ENCODE results near the gene GSK3B. TPM values are rescaled to one million over a fixed set of nuclear protein-coding genes. Genes with fewer than 3 reads are reported as not detected.

GSK3B gene
- total and polyA plus RNA-seq, 10 of the 15 experiments (the other 5 are each of a cell fraction or from before 2014, with no cell fraction given): 8.5 to 49.8 (median 25.5) TPM

DNA sequence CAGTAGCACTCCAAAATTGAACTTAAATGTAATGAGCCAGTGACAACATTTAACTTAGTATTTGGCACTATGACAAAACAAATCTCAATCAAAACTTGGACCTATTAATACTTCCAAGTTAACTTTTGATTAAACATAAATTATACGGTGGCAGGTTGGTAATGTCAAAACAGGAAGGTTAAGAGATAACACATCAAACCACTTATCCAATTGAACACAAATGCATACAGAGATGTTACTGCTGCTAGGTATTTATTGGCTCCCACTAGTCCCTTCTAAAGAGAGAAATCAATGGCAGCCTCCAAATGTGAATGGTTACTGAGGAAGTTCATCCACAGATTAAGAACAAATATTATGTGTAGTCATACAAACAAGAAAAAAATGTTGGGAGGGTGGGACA, 1.8 kb downstream of the GSK3B start (continued):
- TF ChIP-seq, protein P1, sequence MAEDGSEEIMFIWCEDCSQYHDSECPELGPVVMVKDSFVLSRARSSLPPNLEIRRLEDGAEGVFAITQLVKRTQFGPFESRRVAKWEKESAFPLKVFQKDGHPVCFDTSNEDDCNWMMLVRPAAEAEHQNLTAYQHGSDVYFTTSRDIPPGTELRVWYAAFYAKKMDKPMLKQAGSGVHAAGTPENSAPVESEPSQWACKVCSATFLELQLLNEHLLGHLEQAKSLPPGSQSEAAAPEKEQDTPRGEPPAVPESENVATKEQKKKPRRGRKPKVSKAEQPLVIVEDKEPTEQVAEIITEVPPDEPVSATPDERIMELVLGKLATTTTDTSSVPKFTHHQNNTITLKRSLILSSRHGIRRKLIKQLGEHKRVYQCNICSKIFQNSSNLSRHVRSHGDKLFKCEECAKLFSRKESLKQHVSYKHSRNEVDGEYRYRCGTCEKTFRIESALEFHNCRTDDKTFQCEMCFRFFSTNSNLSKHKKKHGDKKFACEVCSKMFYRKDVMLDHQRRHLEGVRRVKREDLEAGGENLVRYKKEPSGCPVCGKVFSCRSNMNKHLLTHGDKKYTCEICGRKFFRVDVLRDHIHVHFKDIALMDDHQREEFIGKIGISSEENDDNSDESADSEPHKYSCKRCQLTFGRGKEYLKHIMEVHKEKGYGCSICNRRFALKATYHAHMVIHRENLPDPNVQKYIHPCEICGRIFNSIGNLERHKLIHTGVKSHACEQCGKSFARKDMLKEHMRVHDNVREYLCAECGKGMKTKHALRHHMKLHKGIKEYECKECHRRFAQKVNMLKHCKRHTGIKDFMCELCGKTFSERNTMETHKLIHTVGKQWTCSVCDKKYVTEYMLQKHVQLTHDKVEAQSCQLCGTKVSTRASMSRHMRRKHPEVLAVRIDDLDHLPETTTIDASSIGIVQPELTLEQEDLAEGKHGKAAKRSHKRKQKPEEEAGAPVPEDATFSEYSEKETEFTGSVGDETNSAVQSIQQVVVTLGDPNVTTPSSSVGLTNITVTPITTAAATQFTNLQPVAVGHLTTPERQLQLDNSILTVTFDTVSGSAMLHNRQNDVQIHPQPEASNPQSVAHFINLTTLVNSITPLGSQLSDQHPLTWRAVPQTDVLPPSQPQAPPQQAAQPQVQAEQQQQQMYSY (CRISPR knock-in tag; IDR thresholded peaks at IDR 0.05): no peak
- TF ChIP-seq, protein P2, sequence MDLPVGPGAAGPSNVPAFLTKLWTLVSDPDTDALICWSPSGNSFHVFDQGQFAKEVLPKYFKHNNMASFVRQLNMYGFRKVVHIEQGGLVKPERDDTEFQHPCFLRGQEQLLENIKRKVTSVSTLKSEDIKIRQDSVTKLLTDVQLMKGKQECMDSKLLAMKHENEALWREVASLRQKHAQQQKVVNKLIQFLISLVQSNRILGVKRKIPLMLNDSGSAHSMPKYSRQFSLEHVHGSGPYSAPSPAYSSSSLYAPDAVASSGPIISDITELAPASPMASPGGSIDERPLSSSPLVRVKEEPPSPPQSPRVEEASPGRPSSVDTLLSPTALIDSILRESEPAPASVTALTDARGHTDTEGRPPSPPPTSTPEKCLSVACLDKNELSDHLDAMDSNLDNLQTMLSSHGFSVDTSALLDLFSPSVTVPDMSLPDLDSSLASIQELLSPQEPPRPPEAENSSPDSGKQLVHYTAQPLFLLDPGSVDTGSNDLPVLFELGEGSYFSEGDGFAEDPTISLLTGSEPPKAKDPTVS (IDR thresholded peaks at IDR 0.05; ENCODE audit: low read depth, low read length): no peak

DNA sequence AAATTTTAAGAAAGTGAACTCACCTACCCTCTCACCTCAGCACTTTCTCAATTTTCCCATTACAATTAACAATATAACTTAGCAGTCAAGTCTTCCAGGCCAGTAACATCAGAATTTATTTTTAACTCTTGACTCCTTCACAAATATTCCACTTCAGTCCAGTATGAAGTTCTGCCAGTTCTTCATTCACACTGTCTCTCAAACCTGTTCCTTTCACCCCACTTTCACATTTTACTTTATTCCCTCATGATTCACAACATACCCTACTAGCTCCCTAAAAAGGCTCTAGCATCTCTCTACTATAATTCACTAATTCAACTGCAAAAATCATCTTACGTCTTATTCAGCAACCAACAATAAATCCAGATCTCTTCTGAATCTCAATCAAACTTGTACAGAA, 3.8 kb downstream of the GSK3B start:
- Histone ChIP-seq H3K9me3 (replicated peaks; ENCODE audit: control insufficient read depth, insufficient read depth, low read length) (no peaks in the 10 kb centered on the region; the same call in 1 of the 3 replicates), H3K9ac (ENCODE audit: control insufficient read depth, insufficient read depth, low read length) (peak overlapping the region; percentile 87), H3K4me1 (ENCODE audit: control insufficient read depth, insufficient read depth, low read length) (no peaks in the 10 kb centered on the region; the same call in 1 of the 2 replicates), H3K4me3 (peak overlapping the region; percentile 82), H3K79me2 (ENCODE audit: control insufficient read depth, insufficient read depth, low read length) (peaks cover 87% of the 10 kb centered on the region), H2AFZ (ENCODE audit: control insufficient read depth, low read depth, low read length) (no peak overlapping the region), H4K20me1 (ENCODE audit: control insufficient read depth, insufficient read depth) (peaks cover 4% of the 10 kb centered on the region), H3K4me2 (ENCODE audit: control insufficient read depth, insufficient read depth) (peak overlapping the region; percentile 76), H3K27me3 (replicated peaks in 1 of 2; ENCODE audit: control insufficient read depth in 2 of 2, insufficient read depth in 2 of 2, low read length in 1 of 2) (no peaks in the 10 kb centered on the region), H3K27ac (ENCODE audit: control insufficient read depth, insufficient read depth) (0 out of 2 replicates have a peak overlapping the region, but pooled peaks have one; percentile 13), H3K36me3 (ENCODE audit: control insufficient read depth in 2 of 2, insufficient read depth in 2 of 2, low read length in 1 of 2) (no peaks in the 10 kb centered on the region; a peak in 1 of 4 replicates)
- ChIA-PET POLR2A (interaction anchor here (1.0 to 2.5 kb wide), 3 partner anchors 8 to 179 kb away, joined by 3 to 10 read pairs (median 6); no protein-coding TSS in a partner anchor), SMC1A (ENCODE audit: uncharacterized antibody, unreplicated experiment) (interaction anchor here (0.6 to 2.4 kb wide), 12 partner anchors 8 to 198 kb away, joined by 3 to 20 read pairs (median 4); no protein-coding TSS in a partner anchor), RAD21 (ENCODE audit: unreplicated experiment) (interaction anchor here (0.6 to 2.0 kb wide), 4 partner anchors 9 to 199 kb away, joined by 3 to 8 read pairs (median 4); no protein-coding TSS in a partner anchor), CTCF (interaction anchor here (1.3 to 2.3 kb wide), 4 partner anchors 8 to 198 kb away, joined by 3 to 15 read pairs (median 7); no protein-coding TSS in a partner anchor)
- intact Hi-C loops (cut with micrococcal nuclease; ENCODE audit: unreplicated experiment): loop anchor here (5.0 to 10.0 kb wide), 5 partner anchors 38 to 796 kb away; partner anchors contain the start of genes ARHGAP31, CD80 and CFAP91
- WGBS (ENCODE audit: insufficient coverage, insufficient replicate concordance, low lambda C conversion rate, missing lambda C conversion rate): 59% methylated on average over 1 of the region's 1 CpG
- BruUV-seq (replicated peaks): no TSS peak
- FAIRE-seq: no peak
- no peak for DNase-seq (ENCODE audit: low read depth, low spot score)
- in situ Hi-C loops (cut with MboI): no loop called here
- no peak for ATAC-seq
- TF ChIP-seq MTA3 (IDR thresholded peaks at IDR 0.05; ENCODE audit: borderline replicate concordance, low read length): no peak
- TF ChIP-seq EGR1 (IDR thresholded peaks at IDR 0.05; ENCODE audit: borderline replicate concordance in 1 of 2, low read depth in 2 of 2, low read length in 2 of 2): no peak
- no peak for TF ChIP-seq CEBPB (IDR thresholded peaks at IDR 0.05; ENCODE audit: borderline replicate concordance in 1 of 2, low read depth in 2 of 2, low read length in 2 of 2)
- TF ChIP-seq RELA (IDR thresholded peaks at IDR 0.05; ENCODE audit: borderline replicate concordance, partially characterized antibody): no peak
- no peak for TF ChIP-seq KLF5 (IDR thresholded peaks at IDR 0.05; ENCODE audit: partially characterized antibody)
- no peak for TF ChIP-seq PAX5 (IDR thresholded peaks at IDR 0.05; ENCODE audit: borderline replicate concordance, low read depth, low read length)
- TF ChIP-seq, protein P3, sequence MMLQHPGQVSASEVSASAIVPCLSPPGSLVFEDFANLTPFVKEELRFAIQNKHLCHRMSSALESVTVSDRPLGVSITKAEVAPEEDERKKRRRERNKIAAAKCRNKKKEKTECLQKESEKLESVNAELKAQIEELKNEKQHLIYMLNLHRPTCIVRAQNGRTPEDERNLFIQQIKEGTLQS (IDR thresholded peaks at IDR 0.05; ENCODE audit: borderline replicate concordance, extremely low read depth, low read depth, low read length): no peak
- TF ChIP-seq CBX3 (IDR thresholded peaks at IDR 0.05; ENCODE audit: borderline replicate concordance, low read depth): no peak
- no peak for TF ChIP-seq SRF (IDR thresholded peaks at IDR 0.05; ENCODE audit: low read depth in 2 of 2, low read length in 2 of 2)
